Stimulated activated CD8-positive, alpha-beta memory T cell treated with anti-CD3 and anti-CD28 coated beads, Interleukin-15, amount 100 ng/mL, for 1 hour (primary cell): ENCODE data around the gene ATP2C1.
"Not testable (repeated sequence)": the region's sequence is repeated elsewhere in the genome, so short reads cannot be mapped to it uniquely, and the experiment has no call there.

Experiments
- DNase-seq: peaks from one replicate; pipeline ENCODE4 v3.0.0-alpha.2; 2020; ENCODE audit warnings: low read depth

Gene ATP2C1

DNA sequence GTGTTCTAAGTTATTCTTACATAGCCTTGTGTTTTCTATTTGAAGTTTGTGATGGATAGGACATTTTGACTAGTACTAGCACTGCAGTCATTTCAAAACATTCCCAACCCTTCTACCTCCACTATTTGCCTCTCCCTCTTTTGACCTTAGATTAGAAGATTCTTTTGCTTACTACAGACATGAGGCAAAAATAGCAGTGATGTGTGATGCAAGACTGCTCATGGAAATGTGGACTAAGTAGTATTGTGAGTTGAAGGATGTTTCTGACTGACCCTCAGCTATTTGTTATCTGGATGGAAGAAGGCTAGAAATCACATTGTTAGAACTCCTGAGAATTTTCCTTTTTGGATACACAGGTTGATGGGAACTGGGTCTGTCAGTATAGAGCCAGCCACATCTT, 45.9 kb downstream of the ATP2C1 start:
- no peak for DNase-seq

DNA sequence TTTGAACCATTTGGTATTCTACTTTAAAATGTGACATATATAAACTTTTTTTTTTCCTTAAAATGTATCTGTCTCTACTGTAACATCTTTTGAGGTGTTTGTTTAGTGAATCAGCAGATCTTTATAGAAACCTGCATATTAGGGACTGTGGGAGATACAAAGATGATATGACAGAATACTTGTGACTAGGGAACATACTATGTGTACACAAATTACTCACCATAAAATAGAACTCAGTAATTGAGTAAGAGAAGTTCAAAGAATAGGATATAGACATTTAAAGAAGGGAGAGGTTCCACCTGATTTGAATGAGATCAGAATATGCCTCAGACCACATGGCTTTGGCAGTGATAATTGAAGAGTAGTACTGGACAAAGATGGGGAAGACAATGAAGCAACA, 47.9 kb downstream of the ATP2C1 start:
- DNase-seq: no peak

DNA sequence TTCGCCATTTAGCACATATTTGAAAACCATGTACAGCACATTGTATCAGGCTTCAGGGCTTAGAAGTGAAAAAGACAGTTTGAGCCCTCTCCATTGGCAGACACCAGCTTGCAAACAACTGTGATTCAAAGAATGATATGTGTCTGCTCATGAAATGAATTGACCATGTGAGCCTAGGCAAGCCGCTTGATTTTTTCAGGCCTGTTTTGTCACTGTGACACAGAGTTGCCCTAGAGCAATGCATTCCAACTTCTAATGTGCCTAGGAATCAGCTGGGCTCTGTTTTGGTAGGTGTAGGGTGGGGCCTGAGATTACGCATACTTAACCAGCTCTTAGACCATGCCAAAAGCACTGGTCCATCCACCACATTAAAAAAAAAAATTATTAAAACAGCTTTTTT, 53.0 kb downstream of the ATP2C1 start:
- DNase-seq: no peak

DNA sequence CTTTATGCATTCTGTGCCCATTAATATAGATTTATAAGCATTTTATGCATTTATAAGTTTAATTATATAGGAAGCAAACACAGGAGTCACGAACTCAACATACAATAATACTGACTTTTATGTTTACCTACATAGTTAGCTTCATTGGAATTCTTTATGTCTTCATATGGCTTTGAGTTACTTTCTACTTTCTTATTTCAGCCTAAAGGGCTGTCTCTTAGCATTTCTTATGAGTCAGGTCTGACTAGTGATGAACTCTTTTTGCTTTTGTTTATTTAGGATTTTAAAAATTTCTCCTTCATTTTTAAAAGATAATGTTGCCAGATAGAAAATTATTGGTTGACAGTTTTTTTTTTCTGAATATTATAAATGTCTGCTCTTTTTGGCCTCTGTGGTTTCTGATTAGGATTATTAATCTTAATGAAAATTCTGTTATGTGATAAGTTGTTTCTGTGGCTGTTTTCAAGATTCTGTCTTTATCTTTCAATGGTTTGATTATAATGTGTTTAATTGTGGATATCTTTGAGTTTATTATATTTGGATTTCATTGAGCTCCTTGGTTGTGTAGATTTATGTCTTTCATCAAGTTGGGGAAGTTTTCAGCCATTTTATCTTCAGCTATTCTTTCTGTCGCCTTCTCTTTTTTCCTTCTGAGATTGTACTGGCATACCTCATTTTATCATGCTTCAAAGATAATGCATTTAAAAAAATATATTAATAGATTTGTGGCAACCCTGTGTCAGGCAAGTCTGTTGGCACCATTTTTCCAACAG, 54.3 kb downstream of the ATP2C1 start:
- no peak for DNase-seq

DNA sequence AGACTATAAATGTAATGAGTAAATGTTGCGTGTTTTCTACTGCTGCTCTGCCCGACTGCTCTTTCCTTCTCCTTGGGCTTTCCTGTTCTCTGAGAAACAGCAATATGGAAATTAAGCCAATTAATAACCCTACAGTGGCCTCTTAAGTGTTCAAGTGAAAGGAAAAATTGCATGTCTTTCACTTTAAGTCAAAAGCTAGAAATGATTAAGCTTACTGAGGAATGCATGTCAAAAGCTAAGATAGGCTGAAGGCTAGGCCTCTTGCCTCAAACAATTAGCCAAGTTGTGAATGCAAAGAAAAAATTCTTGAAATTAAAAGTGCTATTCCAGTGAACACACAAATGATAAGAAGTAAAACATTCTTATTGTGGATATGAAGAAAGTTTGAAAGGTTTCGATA, 55.0 kb downstream of the ATP2C1 start:
- DNase-seq: no peak

DNA sequence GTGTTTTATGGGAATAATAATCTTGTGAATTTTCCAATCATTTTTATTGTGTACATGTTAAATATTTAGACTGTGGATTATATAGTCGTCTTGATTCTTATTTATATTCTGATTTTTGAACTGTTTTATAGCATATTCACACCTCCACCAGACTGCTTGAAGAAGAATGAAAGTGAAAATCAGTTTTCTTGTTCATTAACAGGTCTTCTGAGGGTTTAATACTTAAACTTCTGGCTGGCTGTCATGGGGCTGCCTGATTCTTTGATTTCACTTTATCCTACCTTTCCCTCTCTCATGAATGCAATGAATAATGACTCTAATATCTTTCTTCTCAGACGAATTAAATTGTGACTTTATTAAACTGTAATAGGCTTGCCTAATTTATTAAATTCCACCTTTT, 56.2 kb downstream of the ATP2C1 start:
- no peak for DNase-seq

DNA sequence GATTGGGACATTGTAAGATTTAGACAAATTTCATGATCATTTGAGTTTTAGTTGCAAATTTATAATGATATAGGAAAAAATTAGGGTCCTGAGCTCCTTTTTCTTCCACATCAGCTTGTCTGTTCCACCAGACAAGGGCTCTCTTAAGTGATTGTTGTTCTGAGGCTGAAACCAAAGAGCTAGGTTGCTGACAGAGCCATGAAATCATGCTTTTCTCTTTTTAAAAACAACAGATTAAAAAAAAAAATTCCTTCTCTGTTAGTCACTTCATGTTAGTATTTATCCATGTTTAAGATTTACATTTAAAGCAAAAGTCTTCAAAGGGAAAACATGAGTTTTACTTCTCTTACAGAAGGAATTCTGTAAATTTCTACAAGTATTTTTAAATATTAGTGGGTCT, 56.8 kb downstream of the ATP2C1 start:
- DNase-seq: no peak

DNA sequence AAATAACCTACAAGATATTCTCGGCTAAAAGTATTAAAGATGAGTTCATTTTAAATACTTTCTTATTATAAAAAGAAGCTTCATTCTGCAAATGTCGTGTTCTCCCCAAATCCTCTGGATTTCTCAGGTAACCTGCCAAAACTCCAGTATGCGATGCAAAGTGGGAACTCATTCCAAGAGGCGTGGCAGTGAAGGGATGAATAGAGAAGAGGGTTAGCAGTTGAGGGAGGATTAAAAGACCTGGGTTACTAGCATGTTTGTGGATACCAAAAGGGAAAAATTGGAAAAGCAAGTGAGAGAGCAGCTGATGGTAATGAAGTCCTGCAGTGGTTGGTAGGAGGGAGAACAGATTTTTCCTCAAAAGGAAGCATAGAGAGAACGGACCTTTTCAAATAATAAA, 61.6 kb downstream of the ATP2C1 start:
- DNase-seq: no peak

DNA sequence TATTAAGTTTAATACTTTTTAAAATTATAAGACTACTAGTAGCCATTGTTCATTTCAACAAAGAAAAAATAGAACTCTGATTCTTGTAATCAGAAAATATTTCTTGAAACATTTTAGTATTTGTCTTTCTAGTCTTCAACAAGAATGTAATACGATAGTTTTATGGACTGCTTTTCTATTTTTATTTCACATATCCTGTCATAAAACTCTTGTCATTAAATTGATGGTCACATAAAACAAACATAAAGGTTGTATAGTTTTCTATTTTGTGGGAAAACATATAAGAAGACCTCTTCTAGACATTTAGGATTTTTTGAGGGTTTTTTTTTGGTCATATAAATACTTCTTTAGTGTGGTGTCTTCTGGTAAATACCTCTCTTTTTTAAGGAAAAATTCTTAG, 62.4 kb downstream of the ATP2C1 start:
- no peak for DNase-seq

DNA sequence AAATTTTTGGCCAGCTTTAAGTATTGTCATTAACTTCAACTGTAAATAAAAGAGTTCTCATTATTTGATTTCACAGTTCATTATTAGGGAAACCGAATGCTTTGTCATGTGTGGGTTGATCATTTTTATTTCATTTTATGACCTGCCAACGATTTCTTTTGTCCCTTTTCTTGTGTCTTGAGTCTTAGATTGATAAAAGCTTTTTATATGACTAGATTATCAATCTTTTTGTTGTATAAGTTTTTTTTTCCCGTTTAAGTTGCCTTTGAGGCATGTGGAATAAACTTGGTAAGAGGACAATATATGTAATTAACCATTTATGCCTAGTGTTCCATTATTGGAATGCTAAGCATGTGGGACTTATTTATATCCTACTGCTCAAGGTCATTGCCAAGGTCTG, 62.8 kb downstream of the ATP2C1 start:
- DNase-seq: no peak

DNA sequence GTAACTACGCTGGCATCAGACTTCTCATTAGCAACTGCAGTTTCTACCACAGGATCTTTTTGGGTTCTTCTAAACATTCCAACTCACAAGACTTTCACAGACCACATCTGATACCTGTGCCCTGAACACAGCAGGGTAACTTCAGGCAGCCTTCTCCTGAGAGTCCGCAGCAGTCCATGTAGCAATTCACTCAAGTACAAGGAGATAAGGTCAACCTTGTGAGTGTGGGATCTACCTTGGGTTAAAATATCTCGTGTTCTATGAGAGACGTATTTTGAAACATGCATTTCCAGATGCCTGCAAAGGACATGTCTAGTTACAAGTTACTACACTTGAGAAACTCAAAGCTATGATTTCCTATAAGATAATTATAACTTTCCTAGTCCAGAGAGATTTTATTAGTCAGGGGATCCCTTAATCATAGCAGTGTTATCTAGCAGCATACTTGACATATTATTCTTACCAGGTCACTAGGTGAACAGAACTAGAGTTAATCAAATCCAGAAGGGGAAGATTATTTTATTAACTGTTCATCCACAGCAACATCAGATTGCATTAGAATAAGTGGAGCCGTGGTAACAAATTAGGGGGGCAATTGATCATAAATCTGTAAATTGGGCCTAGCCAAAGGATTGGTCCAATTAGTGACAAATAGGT, 66.4 kb downstream of the ATP2C1 start:
- DNase-seq: no peak

DNA sequence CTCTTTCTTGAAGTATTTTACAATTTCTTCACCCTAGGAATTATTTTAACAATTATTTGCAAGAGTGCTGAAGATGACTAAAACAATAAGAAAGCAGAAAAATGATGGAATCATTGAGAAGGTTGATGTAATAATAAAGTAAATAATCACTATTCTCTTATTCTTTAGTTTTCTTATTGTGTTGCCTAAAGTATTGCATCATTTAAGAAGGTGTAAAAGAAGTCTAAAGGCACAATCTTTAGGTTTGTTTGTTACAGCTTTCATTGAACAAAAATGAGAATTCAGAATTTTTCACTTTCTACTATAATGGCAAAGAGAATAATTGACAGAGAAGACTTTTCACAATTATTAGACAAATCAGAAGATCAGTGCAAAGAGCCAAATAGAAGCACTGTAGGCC, 67.6 kb downstream of the ATP2C1 start:
- DNase-seq: no peak

DNA sequence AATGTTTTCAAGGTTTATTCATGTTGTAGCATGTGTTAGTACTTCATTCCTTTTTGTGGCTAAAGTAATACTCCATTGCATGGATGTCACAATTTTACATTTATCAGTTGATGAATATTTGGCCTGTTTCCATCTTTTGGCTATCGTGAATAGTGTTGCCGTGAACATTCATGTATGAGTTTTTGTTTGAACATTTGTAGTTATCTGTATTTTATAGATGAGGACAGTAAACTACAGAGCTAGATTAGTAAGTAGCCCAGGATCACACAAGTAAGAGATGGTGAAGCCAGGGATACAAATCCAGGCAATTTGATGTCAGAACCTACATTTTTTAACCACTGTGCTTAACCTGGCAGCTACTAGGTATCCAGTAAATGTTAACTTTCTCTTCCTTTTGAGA, 69.6 kb downstream of the ATP2C1 start:
- no peak for DNase-seq

DNA sequence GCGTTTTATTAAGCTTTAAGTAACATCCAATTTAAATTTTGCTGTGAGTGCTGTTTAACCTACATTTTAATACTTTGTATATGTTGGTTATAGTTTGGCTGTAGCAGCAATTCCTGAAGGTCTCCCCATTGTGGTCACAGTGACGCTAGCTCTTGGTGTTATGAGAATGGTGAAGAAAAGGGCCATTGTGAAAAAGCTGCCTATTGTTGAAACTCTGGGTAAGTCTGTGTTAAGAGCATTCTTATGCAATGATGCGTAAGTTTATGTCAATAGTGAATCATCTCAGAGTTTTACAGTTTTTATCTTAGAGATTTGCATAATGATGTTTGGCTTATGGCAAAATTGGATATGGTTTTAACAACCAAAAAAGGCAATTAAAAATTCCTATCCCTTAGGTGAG, 70.0 kb downstream of the ATP2C1 start:
- DNase-seq: no peak

DNA sequence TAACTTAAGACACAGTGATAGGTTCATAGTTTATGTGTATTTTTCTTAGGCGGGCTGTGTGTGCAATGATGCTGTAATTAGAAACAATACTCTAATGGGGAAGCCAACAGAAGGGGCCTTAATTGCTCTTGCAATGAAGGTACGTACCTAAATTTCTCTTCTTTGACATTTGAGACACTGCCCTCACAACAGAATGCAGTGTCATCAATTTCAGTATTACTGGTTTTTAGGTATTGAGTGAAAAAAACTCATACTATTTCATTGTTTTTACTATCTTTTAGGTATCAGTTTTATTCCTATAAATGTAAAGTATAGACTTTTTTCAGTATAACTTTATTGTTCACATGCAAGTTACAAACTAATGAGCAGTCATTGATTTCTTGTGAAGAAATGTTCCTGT, 73.4 kb downstream of the ATP2C1 start:
- no peak for DNase-seq

DNA sequence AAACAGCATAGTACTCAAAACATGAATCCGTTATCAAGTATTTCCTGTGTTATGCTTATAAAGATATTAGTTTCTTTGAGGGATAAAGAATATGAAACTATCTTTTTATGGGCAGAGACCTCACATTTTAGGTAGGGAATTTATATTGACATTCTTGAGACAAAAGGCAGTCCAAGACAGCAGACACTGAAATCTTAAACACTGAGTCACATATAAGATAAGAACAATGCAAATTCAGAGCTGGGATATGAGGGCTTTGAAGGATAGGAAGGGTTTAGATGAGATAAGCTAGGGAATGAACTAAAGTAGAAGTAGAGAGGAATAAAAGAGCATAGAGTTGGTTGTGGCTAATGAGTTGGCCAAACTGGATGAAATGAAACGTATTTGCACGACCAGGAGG, 74.3 kb downstream of the ATP2C1 start:
- no peak for DNase-seq

DNA sequence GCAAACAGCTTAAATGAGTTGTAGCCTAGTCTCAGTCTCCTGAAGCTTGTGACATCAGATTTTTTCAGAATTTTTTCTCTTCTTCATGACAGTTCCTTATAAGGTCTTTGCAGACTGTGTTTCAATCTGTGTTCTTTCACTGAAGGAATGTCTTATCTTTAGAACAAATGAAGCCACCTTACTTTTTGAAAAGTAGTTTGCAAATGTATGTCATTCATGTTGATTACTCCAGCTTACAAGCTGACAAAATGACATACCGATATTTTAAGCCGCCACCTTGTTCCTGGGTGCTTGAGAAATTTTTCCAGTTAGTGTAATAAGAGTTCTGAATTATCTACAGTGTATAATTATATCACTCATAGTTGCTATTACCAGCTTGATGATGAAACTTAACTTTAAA, 75.7 kb downstream of the ATP2C1 start:
- no peak for DNase-seq

DNA sequence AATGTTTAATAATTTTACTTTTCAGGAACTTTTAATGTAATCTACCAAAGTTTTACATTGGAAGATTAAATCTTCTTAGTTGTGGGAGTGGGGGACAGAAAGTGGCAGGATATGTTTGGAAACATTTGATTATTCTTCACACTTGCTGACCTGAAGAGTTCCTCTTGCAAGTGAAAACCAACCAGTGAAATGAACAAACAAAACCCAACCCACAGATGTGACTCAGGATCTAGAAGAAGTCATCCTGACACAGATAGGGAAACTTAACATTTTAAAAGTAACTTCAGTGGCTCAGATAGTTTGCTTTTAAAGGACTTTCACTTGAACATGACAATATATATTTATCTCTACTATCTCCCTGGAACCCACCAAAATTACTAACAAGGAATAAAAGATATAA, 77.3 kb downstream of the ATP2C1 start:
- DNase-seq: no peak

DNA sequence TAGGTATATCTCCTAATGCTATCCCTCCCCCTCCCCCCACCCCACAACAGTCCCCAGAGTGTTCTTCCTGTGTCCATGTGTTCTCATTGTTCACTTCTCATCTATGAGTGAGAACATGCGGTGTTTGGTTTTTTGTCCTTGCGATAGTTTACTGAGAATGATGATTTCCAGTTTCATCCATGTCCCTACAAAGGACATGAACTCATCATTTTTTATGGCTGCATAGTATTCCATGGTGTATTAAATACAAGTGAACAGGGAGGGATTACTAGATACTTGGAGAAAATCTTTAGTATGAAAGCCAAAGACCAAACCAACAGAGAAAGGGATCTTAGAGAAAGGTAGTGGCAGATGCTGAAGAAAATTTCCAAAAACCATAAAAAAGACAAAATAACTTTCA, 78.7 kb downstream of the ATP2C1 start:
- not testable (repeated sequence) for DNase-seq

DNA sequence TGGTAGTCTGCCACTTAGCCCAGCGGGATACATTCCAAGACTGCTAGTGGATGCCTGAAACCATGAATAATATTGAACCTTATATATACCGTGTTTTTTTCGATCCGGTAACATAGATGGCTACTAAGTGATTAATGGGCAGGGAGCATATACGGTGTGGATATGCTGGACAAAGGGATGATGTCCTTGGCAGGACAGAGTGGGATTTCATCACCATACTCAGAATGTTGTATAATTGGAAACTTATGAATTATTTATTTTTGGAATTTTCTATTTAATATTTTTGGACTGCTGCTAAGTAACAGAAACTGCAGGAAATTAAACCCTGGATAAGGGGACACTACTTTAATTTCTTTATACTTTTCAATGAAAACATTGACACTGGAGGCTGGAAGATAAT, 79.5 kb downstream of the ATP2C1 start:
- DNase-seq: no peak

DNA sequence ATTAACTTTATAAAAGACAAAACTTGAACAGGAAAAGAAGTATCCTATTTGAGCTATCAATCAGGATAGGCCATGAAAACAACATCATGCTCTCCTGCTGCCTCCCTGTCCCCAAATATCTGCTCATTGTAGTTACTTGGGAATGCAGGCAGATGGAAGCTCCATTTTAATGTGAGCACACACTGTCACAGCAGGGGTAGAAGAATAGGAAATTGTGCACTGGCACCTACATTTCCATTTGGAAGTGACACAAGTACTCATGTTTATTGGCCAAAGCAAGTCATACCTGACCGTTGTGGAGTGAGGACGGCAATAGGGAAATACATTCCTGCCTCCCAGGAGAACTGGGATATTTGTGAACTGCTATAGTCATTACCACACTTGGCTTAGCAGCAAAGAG, 80.3 kb downstream of the ATP2C1 start:
- no peak for DNase-seq

DNA sequence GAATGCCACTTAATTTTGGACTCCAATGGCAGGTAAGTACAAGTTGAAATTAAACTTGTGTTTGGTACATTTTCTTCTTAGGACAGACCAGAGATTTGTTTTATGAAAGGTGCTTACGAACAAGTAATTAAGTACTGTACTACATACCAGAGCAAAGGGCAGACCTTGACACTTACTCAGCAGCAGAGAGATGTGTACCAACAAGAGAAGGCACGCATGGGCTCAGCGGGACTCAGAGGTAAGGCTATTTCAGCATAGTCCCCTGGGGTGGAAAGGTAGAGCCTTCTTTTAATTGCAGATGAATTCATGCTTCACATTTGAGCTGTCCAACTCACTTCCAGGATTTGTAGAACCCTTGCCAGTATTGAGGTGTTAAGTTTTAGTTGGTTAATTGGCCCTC, 81.4 kb downstream of the ATP2C1 start:
- no peak for DNase-seq

DNA sequence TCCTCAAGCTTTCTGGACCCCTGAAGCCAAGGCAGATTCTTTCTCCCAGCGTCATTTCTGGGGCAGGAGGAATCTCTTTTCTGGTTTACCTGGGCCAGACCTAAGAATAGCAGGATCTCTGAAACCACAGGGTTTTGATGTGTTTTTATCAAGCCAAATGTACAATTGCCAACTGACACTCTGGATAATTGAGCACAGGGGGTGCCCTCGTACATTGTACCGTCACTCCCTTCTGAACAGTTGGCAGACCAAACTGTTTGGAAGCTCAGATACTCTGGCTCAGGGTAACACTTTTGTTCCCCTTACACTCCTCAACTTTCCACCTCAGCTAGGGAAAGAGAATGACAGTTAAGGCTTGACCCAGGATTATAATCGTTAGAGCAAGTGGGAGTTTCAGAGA, 82.8 kb downstream of the ATP2C1 start:
- no peak for DNase-seq

DNA sequence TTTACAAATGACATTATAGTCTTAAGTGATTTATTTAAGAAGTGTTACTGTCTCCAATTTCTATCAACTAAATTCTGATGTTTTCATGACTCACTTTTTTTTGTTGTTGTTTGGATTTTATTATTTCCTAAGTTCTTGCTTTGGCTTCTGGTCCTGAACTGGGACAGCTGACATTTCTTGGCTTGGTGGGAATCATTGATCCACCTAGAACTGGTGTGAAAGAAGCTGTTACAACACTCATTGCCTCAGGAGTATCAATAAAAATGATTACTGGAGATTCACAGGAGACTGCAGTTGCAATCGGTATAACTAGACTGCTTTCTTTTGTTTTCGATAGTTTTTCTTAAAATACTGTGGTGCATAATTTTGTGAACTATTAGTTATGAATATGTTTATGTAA, 85.2 kb downstream of the ATP2C1 start:
- DNase-seq: no peak
